Measurements from ENCODE around the gene IL2RA. TPM values are rescaled to one million over a fixed set of nuclear protein-coding genes. Genes with fewer than 3 reads are reported as not detected.
A peak's percentile ranks its signal among the peaks of the same experiment; 100 is the strongest.

Gene IL2RA
- total and polyA plus RNA-seq, 9 of the 15 experiments (the other 6 are each of a cell fraction or from before 2014, with no cell fraction given), result 0.95 TPM; not detected in 8

DNA sequence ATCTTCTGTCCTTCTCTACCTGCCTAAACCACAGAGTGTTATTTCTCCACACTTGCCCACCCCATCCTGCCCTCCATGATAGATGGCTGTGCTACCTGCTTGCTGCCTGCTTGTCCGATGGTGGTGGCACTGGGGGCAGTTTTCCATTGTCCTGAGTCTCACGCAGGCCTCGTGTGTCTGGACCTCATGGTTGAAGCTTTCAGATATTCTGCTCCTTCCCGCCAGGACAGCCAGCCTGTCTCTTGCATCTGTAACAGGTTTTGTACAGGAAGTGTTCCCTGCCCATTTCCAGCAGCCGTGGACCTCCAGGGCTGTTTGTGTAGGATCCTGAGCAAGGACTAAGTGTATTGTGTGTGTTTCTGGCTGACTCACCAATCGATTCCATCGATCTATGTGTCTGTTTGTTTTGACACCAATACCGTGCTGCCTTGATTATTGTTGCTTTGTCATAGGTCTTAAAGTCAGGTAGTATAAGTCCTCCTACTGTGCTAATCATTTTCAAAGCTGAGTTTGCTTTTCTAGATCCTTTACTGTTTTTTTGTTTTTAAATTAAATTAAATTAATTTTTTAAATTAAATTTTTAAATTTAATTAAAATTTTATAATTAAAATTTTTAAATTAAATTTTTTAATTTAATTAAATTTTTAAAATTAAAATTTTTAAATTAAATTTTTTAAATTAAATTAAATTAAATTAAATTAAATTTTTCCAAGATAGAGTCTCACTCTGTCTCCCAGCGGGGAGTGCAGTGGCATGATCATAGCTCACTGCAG is 93.3 kb downstream of the IL2RA start:
- Histone ChIP-seq H4K20me1 (replicated peaks; ENCODE audit: control insufficient read depth, insufficient read depth, low read length) (no peaks in the 10 kb centered on the region; the same call in 1 of the 2 replicates), H2AFZ (ENCODE audit: low read depth, low read length) (no peak overlapping the region), H3K4me2 (ENCODE audit: insufficient read depth, low read length) (no peak overlapping the region), H3K9ac (ENCODE audit: insufficient read depth in 1 of 2, low read depth in 2 of 2, low read length in 2 of 2) (no peak overlapping the region), H3K79me2 (ENCODE audit: control insufficient read depth, insufficient read depth, low read length) (peaks cover 36% of the 10 kb centered on the region), H3K9me1 (ENCODE audit: control insufficient read depth, insufficient read depth, low read length) (no peaks in the 10 kb centered on the region), H3K27ac (ENCODE audit: extremely low read depth, low read depth, low read length) (no peak overlapping the region), H3K4me3 (no peak overlapping the region), H3K9me3 (replicated peaks; ENCODE audit: control insufficient read depth, insufficient read depth, low read depth, low read length) (no peaks in the 10 kb centered on the region), H3K36me3 (ENCODE audit: control insufficient read depth, insufficient read depth, low read length) (peaks cover 5% of the 10 kb centered on the region; the same call in 1 of the 3 replicates), H3K27me3 (ENCODE audit: control insufficient read depth in 2 of 2, insufficient read depth in 2 of 2, low read length in 2 of 2) (no peaks in the 10 kb centered on the region), H3K4me1 (replicated peaks in 1 of 2; ENCODE audit: control insufficient read depth in 2 of 2, insufficient read depth in 2 of 2, low read length in 2 of 2) (peaks cover 16 to 27% of the 10 kb centered on the region in 2 experiments)
- in situ Hi-C loops (cut with MboI) (no loop called here), intact Hi-C loops (cut with micrococcal nuclease) (no loop called here)
- CTCF ChIA-PET (ENCODE audit: low intra/inter-chr PET ratio), result no interaction called here
- 77% methylated on average over 8 of the region's 9 CpGs for WGBS (ENCODE audit: insufficient coverage, low coverage, missing lambda C conversion rate)
- DNase-seq (ENCODE audit: extremely low read depth in 1 of 4, low spot score in 3 of 4) (no peak), FAIRE-seq (no peak), ATAC-seq (no peak; the same call in 2 of the 3 replicates)
- BruUV-seq (replicated peaks), result no TSS peak
- POLR2A ChIA-PET, result interaction anchor here (1.2 kb wide), 1 partner anchor 9 kb away, joined by 3 read pairs; no protein-coding TSS in a partner anchor
- TF ChIP-seq ARID1B (IDR thresholded peaks at IDR 0.05) (no peak), FOXP1 (CRISPR knock-in tag; IDR thresholded peaks at IDR 0.05) (no peak), ZNF778 (CRISPR knock-in tag; IDR thresholded peaks at IDR 0.05) (no peak), ZNF140 (CRISPR knock-in tag; IDR thresholded peaks at IDR 0.05) (no peak), MBD2 (IDR thresholded peaks at IDR 0.05; ENCODE audit: borderline replicate concordance, low read depth) (no peak), ZNF263 (CRISPR knock-in tag; IDR thresholded peaks at IDR 0.05; ENCODE audit: borderline replicate concordance) (0 out of 2 replicates have a peak, but pooled peaks have one; percentile 28), ARID2 (IDR thresholded peaks at IDR 0.05) (no peak), POLR3A (IDR thresholded peaks at IDR 0.05; ENCODE audit: borderline replicate concordance, extremely low read depth, insufficient read depth, insufficient read length) (no peak), RBM17 (IDR thresholded peaks at IDR 0.05; ENCODE audit: borderline replicate concordance, low read depth, low read length) (no peak)
- TF ChIP-seq, protein P1, sequence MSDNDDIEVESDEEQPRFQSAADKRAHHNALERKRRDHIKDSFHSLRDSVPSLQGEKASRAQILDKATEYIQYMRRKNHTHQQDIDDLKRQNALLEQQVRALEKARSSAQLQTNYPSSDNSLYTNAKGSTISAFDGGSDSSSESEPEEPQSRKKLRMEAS (CRISPR knock-in tag; IDR thresholded peaks at IDR 0.05), result peak; percentile 67
- TF ChIP-seq, protein P2, sequence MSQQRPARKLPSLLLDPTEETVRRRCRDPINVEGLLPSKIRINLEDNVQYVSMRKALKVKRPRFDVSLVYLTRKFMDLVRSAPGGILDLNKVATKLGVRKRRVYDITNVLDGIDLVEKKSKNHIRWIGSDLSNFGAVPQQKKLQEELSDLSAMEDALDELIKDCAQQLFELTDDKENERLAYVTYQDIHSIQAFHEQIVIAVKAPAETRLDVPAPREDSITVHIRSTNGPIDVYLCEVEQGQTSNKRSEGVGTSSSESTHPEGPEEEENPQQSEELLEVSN (IDR thresholded peaks at IDR 0.05; ENCODE audit: borderline replicate concordance in 1 of 2, extremely low read depth in 1 of 2, insufficient read depth in 1 of 2, insufficient read length in 1 of 2, low read depth in 1 of 2, low read length in 1 of 2, poor library complexity in 1 of 2, severe bottlenecking in 1 of 2), result peak; percentile 70 to 89
- TF ChIP-seq, protein P3, sequence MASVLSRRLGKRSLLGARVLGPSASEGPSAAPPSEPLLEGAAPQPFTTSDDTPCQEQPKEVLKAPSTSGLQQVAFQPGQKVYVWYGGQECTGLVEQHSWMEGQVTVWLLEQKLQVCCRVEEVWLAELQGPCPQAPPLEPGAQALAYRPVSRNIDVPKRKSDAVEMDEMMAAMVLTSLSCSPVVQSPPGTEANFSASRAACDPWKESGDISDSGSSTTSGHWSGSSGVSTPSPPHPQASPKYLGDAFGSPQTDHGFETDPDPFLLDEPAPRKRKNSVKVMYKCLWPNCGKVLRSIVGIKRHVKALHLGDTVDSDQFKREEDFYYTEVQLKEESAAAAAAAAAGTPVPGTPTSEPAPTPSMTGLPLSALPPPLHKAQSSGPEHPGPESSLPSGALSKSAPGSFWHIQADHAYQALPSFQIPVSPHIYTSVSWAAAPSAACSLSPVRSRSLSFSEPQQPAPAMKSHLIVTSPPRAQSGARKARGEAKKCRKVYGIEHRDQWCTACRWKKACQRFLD (CRISPR knock-in tag; IDR thresholded peaks at IDR 0.05), result no peak
- TF ChIP-seq, protein P4, sequence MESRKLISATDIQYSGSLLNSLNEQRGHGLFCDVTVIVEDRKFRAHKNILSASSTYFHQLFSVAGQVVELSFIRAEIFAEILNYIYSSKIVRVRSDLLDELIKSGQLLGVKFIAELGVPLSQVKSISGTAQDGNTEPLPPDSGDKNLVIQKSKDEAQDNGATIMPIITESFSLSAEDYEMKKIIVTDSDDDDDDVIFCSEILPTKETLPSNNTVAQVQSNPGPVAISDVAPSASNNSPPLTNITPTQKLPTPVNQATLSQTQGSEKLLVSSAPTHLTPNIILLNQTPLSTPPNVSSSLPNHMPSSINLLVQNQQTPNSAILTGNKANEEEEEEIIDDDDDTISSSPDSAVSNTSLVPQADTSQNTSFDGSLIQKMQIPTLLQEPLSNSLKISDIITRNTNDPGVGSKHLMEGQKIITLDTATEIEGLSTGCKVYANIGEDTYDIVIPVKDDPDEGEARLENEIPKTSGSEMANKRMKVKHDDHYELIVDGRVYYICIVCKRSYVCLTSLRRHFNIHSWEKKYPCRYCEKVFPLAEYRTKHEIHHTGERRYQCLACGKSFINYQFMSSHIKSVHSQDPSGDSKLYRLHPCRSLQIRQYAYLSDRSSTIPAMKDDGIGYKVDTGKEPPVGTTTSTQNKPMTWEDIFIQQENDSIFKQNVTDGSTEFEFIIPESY (CRISPR knock-in tag; IDR thresholded peaks at IDR 0.05), result no peak; the same call in none of the 2 replicates
- TF ChIP-seq, protein P5, sequence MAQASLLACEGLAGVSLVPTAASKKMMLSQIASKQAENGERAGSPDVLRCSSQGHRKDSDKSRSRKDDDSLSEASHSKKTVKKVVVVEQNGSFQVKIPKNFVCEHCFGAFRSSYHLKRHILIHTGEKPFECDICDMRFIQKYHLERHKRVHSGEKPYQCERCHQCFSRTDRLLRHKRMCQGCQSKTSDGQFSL (CRISPR knock-in tag; IDR thresholded peaks at IDR 0.05), result no peak
- TF ChIP-seq, protein P5 (tag; IDR thresholded peaks at IDR 0.05), result no peak
